SH-SY5Y (cell line): ENCODE results near the gene IRF7.

Experiments used
- GATA2 ChIP-seq: IDR thresholded peaks from 2 replicates; pipeline ENCODE4 v1.6.1; 2011; ENCODE audit warnings: mild to moderate bottlenecking, low read depth, low read length
- GATA3 ChIP-seq: IDR thresholded peaks from 2 replicates; pipeline ENCODE4 v1.6.1; 2011; ENCODE audit warnings: low read depth, mild to moderate bottlenecking, low read length, moderate library complexity

DNA sequence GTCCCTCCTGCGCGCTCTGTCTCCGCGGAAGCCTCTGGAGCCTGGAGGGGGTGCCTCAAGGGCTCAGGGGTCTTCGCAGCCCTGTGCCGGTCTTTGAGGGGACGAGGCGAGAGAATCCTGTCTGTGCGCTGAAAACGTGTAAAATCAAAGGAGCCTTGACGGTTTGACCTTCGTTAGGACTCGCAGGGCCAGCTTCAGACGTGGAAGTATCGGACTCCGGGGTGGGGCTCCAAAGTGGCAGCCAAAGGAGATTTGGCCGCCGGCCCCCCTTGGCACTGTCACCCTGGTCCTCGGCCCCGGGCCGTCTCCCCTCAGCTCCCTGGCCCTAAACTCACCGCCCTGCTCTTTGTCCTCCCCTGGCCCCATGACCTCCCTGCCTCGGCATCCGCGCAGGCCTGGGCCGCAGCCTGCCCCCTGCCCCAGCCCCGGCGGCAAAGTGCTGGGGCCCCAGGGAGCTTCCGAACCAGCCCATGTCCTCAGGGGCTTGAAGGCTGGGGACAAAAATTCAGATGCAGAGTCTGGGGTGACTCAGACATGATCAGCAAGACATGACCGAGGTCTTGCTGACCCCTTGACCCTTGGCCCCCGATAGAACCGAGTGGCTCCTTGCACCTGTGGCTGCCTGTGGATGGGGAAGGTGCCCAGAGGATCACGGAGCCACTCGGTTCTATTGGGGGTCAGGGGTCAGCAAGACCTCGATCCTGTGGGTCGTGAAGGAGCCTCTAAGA lies 46.4 kb downstream of the IRF7 start:
- no peak for TF ChIP-seq GATA2
- TF ChIP-seq GATA3 = no peak
